ENCODE results near the gene RIMBP2.

Gene RIMBP2

GRCh38 chr12:130683080-130683479, 33.0 kb downstream of the RIMBP2 start:
- no peak for DNase-seq

GRCh38 chr12:130680451-130680990, 35.6 kb downstream of the RIMBP2 start:
- DNase-seq = no peak

- DNase-seq = peak in 2 of 58 donors; percentile 6 to 19
Measured at GRCh38 chr12:130677957-130678558, 38.0 kb downstream of the RIMBP2 start.

- DNase-seq = no peak
Measured at GRCh38 chr12:130675791-130676190, 40.3 kb downstream of the RIMBP2 start.

GRCh38 chr12:130675121-130675520, 41.0 kb downstream of the RIMBP2 start:
- no peak for DNase-seq

- DNase-seq = no peak
Measured at GRCh38 chr12:130674676-130675075, 41.4 kb downstream of the RIMBP2 start.

GRCh38 chr12:130673036-130673705, 42.9 kb downstream of the RIMBP2 start:
- no peak for DNase-seq

- peak in 3 of 58 donors; percentile 4 to 12 (median 6) for DNase-seq
Measured at GRCh38 chr12:130672089-130672820, 43.8 kb downstream of the RIMBP2 start.

GRCh38 chr12:130671556-130671955, 44.5 kb downstream of the RIMBP2 start:
- no peak for DNase-seq

- DNase-seq = no peak
Measured at GRCh38 chr12:130669797-130670196, 46.3 kb downstream of the RIMBP2 start.

- no peak for DNase-seq
Measured at GRCh38 chr12:130669205-130669557, 46.9 kb downstream of the RIMBP2 start.

GRCh38 chr12:130668286-130669204, 47.6 kb downstream of the RIMBP2 start:
- DNase-seq = no peak

GRCh38 chr12:130667421-130667960, 48.6 kb downstream of the RIMBP2 start:
- no peak for DNase-seq

- no peak for DNase-seq
Measured at GRCh38 chr12:130666645-130667044, 49.5 kb downstream of the RIMBP2 start.

- no peak for DNase-seq
Measured at GRCh38 chr12:130665753-130666152, 50.3 kb downstream of the RIMBP2 start.

GRCh38 chr12:130664772-130665171, 51.3 kb downstream of the RIMBP2 start:
- DNase-seq = no peak

GRCh38 chr12:130664252-130664651, 51.8 kb downstream of the RIMBP2 start:
- no peak for DNase-seq

GRCh38 chr12:130663514-130663913, 52.6 kb downstream of the RIMBP2 start:
- no peak for DNase-seq

- DNase-seq = no peak
Measured at GRCh38 chr12:130661486-130662255, 54.4 kb downstream of the RIMBP2 start.

- no peak for DNase-seq
Measured at GRCh38 chr12:130661059-130661458, 55.0 kb downstream of the RIMBP2 start.

All from anterior cingulate cortex (tissue), 58 donors.